Lower lobe of right lung (tissue), 2 donors: Measurements from ENCODE around the gene RBMX. TPM values are rescaled to one million over a fixed set of nuclear protein-coding genes. Genes with fewer than 3 reads are reported as not detected.
A peak's percentile ranks its signal among the peaks of the same experiment; 100 is the strongest.
"Not testable (repeated sequence)": the region's sequence is repeated elsewhere in the genome, so short reads cannot be mapped to it uniquely, and the experiment has no call there.

ENCODE experiments used
- ATAC-seq, 2 donors: fragments of 200-7000 bp; cut with Tn5 transposase; one replicate each; pipeline ENCODE4 v1.9.1; 2020 to 2022; ENCODE audit warnings: mild to moderate bottlenecking in 2 of 2, moderate library complexity in 2 of 2
- DNase-seq: peaks from one replicate; pipeline ENCODE4 v3.0.0-alpha.2; 2020
- H3K27ac ChIP-seq: fragments of 200-600 bp; one replicate; pipeline ENCODE4 v1.8.0; 2022
- H3K27me3 ChIP-seq: fragments of 200-600 bp; one replicate; pipeline ENCODE4 v1.8.0; 2022; ENCODE audit warnings: low read depth
- H3K36me3 ChIP-seq: fragments of 200-600 bp; one replicate; pipeline ENCODE4 v1.8.0; 2022; ENCODE audit warnings: mild to moderate bottlenecking
- H3K4me1 ChIP-seq: fragments of 200-600 bp; one replicate; pipeline ENCODE4 v1.8.0; 2022
- H3K4me3 ChIP-seq: fragments of 200-600 bp; one replicate; pipeline ENCODE4 v1.8.0; 2022; ENCODE audit warnings: mild to moderate bottlenecking
- H3K9me3 ChIP-seq: fragments of 200-600 bp; one replicate; pipeline ENCODE4 v1.8.0; 2022
- intact Hi-C: fragments of 100-400 bp; cut with DNase I; formaldehyde crosslinking; loops from one replicate; pipeline ENCODE4 v1.11.0; 2022
- total RNA-seq: library from RNA; stranded (reverse); fragmentation: NEBNext Ultra II Directional; extraction: Animal tissue kit (Norgen Biotek cat#: 25700); gene quantifications from one replicate; pipeline ENCODE4 v1.2.1, GENCODE V29; 2021
- TF ChIP-seq, protein P1 (sequence below): fragments of 200-600 bp; IDR thresholded peaks from one replicate; pipeline ENCODE4 v1.8.0; 2022; ENCODE audit warnings: antibody characterized with exemption, mild to moderate bottlenecking
- donor health status: DM: no; HTN: yes; CAD: no; lungs with severe emphysema.

RBMX gene
- total RNA-seq, 1 donor from 2014 or later = 114 TPM

DNA sequence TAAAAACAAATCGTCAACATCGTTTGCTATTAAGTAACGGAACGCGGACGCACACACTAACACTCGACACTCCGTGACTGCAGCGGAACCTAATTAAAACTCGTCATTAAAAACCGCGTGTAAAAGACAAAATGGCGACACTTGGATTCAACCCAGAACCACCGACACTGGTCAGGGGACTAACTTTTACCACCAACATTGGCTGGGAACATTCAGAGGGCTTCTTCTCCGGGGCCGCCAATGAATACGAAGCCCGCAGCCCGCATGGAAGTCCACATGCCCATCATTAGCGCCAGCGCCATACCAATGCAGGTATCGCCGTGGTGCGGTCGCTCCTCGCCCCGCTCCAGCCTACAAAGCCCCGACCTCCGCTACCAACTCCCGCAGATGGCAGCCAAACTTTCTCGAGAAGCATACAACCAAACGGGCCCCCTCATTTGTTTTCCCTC is 498 bp downstream of the RBMX start:
- intact Hi-C loops = no loop called here
- H3K27me3 ChIP-seq = no peaks in the 10 kb centered on the region
- H3K9me3 ChIP-seq = no peaks in the 10 kb centered on the region
- ATAC-seq (peak; percentile 58 to 67), DNase-seq (peak; percentile 44)
- peaks cover 8% of the 10 kb centered on the region for H3K4me1 ChIP-seq
- peaks cover 36% of the 10 kb centered on the region for H3K36me3 ChIP-seq
- peak overlapping the region; percentile 68 for H3K4me3 ChIP-seq
- TF ChIP-seq, protein P1, sequence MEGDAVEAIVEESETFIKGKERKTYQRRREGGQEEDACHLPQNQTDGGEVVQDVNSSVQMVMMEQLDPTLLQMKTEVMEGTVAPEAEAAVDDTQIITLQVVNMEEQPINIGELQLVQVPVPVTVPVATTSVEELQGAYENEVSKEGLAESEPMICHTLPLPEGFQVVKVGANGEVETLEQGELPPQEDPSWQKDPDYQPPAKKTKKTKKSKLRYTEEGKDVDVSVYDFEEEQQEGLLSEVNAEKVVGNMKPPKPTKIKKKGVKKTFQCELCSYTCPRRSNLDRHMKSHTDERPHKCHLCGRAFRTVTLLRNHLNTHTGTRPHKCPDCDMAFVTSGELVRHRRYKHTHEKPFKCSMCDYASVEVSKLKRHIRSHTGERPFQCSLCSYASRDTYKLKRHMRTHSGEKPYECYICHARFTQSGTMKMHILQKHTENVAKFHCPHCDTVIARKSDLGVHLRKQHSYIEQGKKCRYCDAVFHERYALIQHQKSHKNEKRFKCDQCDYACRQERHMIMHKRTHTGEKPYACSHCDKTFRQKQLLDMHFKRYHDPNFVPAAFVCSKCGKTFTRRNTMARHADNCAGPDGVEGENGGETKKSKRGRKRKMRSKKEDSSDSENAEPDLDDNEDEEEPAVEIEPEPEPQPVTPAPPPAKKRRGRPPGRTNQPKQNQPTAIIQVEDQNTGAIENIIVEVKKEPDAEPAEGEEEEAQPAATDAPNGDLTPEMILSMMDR = no peak
- peak overlapping the region; percentile 94 for H3K27ac ChIP-seq

DNA sequence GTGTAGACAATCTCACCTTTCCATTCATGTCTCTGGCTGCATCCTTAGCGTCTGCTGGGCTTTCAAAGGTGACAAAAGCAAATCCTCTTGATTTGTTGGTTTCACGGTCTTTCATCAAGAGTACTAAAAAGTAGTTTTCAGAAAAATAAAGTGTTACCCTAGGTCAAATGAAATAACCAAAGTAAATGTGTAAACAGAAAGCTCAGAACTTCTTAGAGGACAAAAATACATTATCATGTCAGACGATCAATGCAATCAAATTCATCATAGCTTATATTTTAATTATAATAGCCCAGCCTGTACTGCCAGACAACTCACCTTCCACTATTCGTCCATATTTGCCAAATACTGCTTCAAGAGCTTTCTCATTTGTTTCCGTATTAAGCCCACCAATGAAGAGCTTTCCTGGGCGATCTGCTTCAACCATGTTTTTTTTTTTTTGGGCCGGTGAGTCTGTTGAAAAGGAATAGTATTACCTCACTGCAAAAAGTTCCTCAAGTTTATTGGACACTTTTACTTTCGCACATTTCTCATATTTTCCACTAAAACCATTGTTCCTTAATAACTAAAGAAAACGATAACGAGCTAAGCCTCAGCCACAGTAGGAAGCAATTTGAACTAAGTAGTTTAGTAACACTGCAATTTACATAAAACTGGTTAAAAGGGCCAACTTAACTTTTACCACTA is 1.4 kb downstream of the RBMX start:
- intact Hi-C loops = no loop called here
- H3K4me1 ChIP-seq = peaks cover 8% of the 10 kb centered on the region
- H3K27ac ChIP-seq = peak overlapping the region; percentile 94
- DNase-seq = no peak
- peak in 1 of 2 donors; percentile 42 for ATAC-seq
- H3K9me3 ChIP-seq = no peaks in the 10 kb centered on the region
- TF ChIP-seq, protein P1 = no peak
- H3K36me3 ChIP-seq = peaks cover 45% of the 10 kb centered on the region
- H3K4me3 ChIP-seq = peak overlapping the region; percentile 68
- no peaks in the 10 kb centered on the region for H3K27me3 ChIP-seq

DNA sequence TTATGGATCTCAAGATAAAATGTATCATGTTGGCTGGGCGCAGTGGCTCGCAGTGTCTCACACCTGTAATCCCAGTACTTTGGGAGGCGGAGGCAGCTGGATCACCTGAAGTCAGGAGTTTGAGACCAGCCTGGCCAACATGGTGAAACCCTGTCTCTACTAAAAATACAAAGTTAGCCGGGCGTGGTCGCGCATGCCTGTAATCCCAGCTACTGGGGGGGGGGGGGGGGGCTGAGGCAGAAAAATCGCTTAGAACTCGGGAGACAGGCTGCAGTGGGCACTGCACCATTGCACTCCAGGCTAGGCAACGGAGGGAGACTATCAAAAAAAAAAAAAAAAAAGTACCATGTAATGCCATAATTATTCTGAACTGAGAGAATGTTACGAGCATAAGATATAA is 2.1 kb downstream of the RBMX start:
- Histone ChIP-seq H3K4me1 (peaks cover 8% of the 10 kb centered on the region), H3K36me3 (peaks cover 52% of the 10 kb centered on the region), H3K4me3 (peak overlapping the region; percentile 68), H3K27me3 (no peaks in the 10 kb centered on the region), H3K9me3 (no peaks in the 10 kb centered on the region), H3K27ac (no peak overlapping the region)
- TF ChIP-seq, protein P1 = no peak
- intact Hi-C loops = no loop called here
- ATAC-seq = no peak
- DNase-seq = no peak

DNA sequence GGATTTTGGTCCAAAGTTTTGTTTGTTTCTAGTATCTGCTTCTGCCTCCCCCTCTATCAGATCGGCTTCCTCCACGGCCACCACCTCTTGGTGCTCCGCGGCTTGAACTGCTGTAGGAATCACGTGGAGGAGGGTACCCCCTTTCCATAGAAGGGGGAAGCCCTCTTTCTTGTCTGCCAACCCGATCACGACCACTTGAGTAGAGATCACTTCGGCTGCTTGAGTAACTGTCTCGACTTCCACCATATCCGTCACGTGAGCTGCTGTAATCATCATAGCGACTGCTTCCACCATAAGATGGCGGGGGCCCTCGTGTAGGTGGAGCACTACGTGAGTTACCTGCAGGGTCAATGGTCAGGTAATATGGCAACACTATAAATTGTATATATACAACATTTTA is 6.4 kb downstream of the RBMX start:
- H3K9me3 ChIP-seq, ATAC-seq, intact Hi-C loops, H3K4me1 ChIP-seq, H3K27me3 ChIP-seq, H3K27ac ChIP-seq, H3K4me3 ChIP-seq, DNase-seq: not testable (repeated sequence)
- H3K36me3 ChIP-seq = peaks cover 95% of the 10 kb centered on the region

DNA sequence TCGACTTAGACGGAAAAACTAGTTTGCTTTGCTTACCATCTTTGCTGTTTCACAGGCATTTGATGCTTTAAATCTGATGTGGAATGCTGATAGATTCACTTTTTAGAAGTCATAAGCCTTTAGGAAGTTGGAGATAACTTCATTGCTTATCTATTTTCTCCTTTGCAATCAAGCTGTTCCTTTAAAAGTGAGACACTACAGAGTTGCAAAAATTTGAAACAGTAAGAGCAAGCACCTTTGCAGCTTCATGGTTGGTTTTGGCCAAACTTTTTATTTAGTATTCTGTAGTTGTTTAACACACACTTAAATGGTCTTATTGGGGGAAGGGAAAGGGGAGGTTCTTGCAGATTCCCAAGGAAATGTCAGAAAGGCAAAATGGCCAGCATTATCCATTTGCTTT is 7.3 kb downstream of the RBMX start:
- H3K27me3 ChIP-seq, H3K9me3 ChIP-seq, ATAC-seq, H3K27ac ChIP-seq, H3K4me3 ChIP-seq, H3K4me1 ChIP-seq, DNase-seq, intact Hi-C loops: not testable (repeated sequence)
- peaks cover 99% of the 10 kb centered on the region for H3K36me3 ChIP-seq

DNA sequence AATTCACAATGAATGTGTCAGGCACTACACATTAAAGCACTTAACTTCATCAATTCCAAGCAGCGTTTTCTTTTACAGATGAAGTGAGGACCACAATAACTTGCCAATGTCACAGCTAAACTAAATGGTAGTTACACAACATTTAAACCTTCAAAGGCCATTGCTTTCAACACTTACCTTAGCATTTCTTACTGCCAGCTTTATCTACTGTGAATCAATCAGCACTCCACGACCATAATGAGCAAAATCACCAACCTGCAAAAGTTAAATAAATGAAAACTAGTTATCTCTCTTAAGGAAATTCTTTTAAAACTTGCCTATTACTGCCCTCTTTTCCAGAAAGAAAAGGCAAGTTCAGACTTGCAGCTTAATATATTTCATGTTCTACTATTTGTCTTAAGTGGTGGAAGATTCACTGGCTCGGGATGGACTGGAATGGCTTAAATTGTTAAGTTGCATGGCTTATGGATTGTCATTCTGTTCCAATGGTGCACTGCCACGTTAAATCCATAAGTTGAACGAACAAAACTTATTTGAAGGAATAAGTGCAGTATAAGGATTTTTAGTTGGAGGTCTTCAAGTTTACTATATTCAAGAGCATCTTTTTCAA is 8.3 kb downstream of the RBMX start:
- ATAC-seq = no peak
- TF ChIP-seq, protein P1 = no peak
- H3K9me3 ChIP-seq = no peaks in the 10 kb centered on the region
- peaks cover 92% of the 10 kb centered on the region for H3K36me3 ChIP-seq
- no peak overlapping the region for H3K4me3 ChIP-seq
- H3K27ac ChIP-seq = no peak overlapping the region
- H3K4me1 ChIP-seq = no peaks in the 10 kb centered on the region
- no peaks in the 10 kb centered on the region for H3K27me3 ChIP-seq
- DNase-seq = no peak
- intact Hi-C loops = no loop called here
